A549 (cell line): ENCODE results near the gene SLC37A2. TPM values are rescaled to one million over a fixed set of nuclear protein-coding genes. Genes with fewer than 3 reads are reported as not detected.

Source experiments
- ATAC-seq, 2 experiments: fragments of 200-7000 bp in 1 of 2; fragments of >200 bp in 1 of 2; cut with Nextera tagmentation in 1 of 2; cut with Tn5 transposase in 1 of 2; 3 replicates each; pipeline versions ENCODE4 v1.8.0 to v1.9.1; 2018 to 2020; ENCODE audit warnings: mild to moderate bottlenecking in 1 of 2, moderate library complexity in 1 of 2
- CTCF ChIA-PET: fragments of 300-600 bp; sonication (Branson Sonifier 250); formaldehyde crosslinking; extraction: SDS; loops from one replicate; lab custom pipeline; 2021; ENCODE audit warnings: antibody characterized with exemption, inconsistent platforms; lab: Yijun Ruan, JAX
- POLR2A ChIA-PET: fragments of 350-600 bp; formaldehyde crosslinking; extraction: SDS; loops from one replicate; lab custom pipeline; 2021; ENCODE audit warnings: antibody characterized with exemption, inconsistent platforms; lab: Yijun Ruan, JAX
- DNase-seq, 2 experiments: peaks; one replicate each; pipeline versions ENCODE4 v3.0.0 to v3.0.0-alpha.2; 2011 to 2016; ENCODE audit warnings: low read depth in 1 of 2, low spot score in 1 of 2
- FAIRE-seq: peaks from 2 replicates; lab custom pipeline; 2011; peaks lifted over from hg19 to GRCh38; lab: Jason Lieb, UNC
- H3K27ac ChIP-seq, 2 experiments: fragments of >200 bp; sonication (Bioruptor Twin); formaldehyde crosslinking; 3 replicates each; pipeline ENCODE4 v1.5.1; 2016 to 2017
- H3K4me1 ChIP-seq: fragments of >200 bp; sonication (Bioruptor Twin); formaldehyde crosslinking; 3 replicates; pipeline ENCODE4 v1.6.1; 2016
- H3K4me2 ChIP-seq: fragments of >200 bp; sonication (Bioruptor Twin); formaldehyde crosslinking; 3 replicates; pipeline ENCODE4 v1.6.1; 2016
- H3K4me3 ChIP-seq: fragments of >200 bp; sonication (Bioruptor Twin); formaldehyde crosslinking; 3 replicates; pipeline ENCODE4 v1.5.1; 2016
- H3K9me3 ChIP-seq: fragments of >200 bp; sonication (Bioruptor Twin); formaldehyde crosslinking; 3 replicates; pipeline ENCODE4 v1.6.1; 2016
- BHLHE40 ChIP-seq: IDR thresholded peaks from 2 replicates; pipeline ENCODE4 v1.6.1; 2012; ENCODE audit warnings: low read depth, low read length, inconsistent platforms
- CBX8 ChIP-seq: fragments of 200-600 bp; sonication (generic); IDR thresholded peaks from 2 replicates; pipeline ENCODE4 v1.6.1; 2016
- CHD2 ChIP-seq: fragments of 150-350 bp; IDR thresholded peaks from 2 replicates; pipeline ENCODE4 v1.6.1; 2014; ENCODE audit warnings: low read length; ENCODE audit not compliant: partially characterized antibody
- CHD4 ChIP-seq: fragments of 200-600 bp; sonication (generic); IDR thresholded peaks from 2 replicates; pipeline ENCODE4 v1.6.1; 2016; ENCODE audit warnings: antibody characterized with exemption, mild to moderate bottlenecking, borderline replicate concordance
- E2F6 ChIP-seq: IDR thresholded peaks from 2 replicates; pipeline ENCODE4 v1.6.1; 2012; ENCODE audit warnings: low read depth, borderline replicate concordance
- EHF ChIP-seq: fragments of 250-450 bp; sonication (Bioruptor Pico); IDR thresholded peaks from 2 replicates; pipeline ENCODE4 v1.5.0; 2020; ENCODE audit warnings: mild to moderate bottlenecking
- EP300 ChIP-seq, 2 experiments: fragments of >200 bp; sonication (Bioruptor Twin); formaldehyde crosslinking; IDR thresholded peaks; 2 replicates in 1 of 2; 3 replicates in 1 of 2; pipeline ENCODE4 v1.6.1; 2016 to 2017
- ESRRA ChIP-seq: fragments of 150-350 bp; IDR thresholded peaks from 2 replicates; pipeline ENCODE4 v1.6.1; 2014; ENCODE audit warnings: mild to moderate bottlenecking, low read length, borderline replicate concordance
- FOXS1 ChIP-seq: fragments of 250-450 bp; sonication (Bioruptor Pico); IDR thresholded peaks from 2 replicates; pipeline ENCODE4 v1.5.0; 2020; ENCODE audit warnings: mild to moderate bottlenecking, moderate library complexity
- GATA3 ChIP-seq: IDR thresholded peaks from 2 replicates; pipeline ENCODE4 v1.6.1; 2012; ENCODE audit warnings: borderline replicate concordance
- HDAC2 ChIP-seq: fragments of 200-600 bp; sonication (generic); IDR thresholded peaks from 2 replicates; pipeline ENCODE4 v1.6.1; 2016
- HMGXB4 ChIP-seq: fragments of 250-450 bp; sonication (Bioruptor Pico); IDR thresholded peaks from 2 replicates; pipeline ENCODE4 v1.5.0; 2021; ENCODE audit warnings: mild to moderate bottlenecking, moderate library complexity, borderline replicate concordance
- HOXA7 ChIP-seq: fragments of 250-450 bp; sonication (Bioruptor Pico); IDR thresholded peaks from 2 replicates; pipeline ENCODE4 v1.5.0; 2020; ENCODE audit warnings: mild to moderate bottlenecking, moderate library complexity
- HOXB5 ChIP-seq: fragments of 250-450 bp; sonication (Bioruptor Pico); IDR thresholded peaks from 2 replicates; pipeline ENCODE4 v1.5.0; 2020; ENCODE audit warnings: mild to moderate bottlenecking, moderate library complexity
- JUNB ChIP-seq: fragments of >200 bp; sonication (Bioruptor Twin); formaldehyde crosslinking; IDR thresholded peaks from 2 replicates; pipeline ENCODE4 v1.6.1; 2016
- KDM1A ChIP-seq: fragments of 200-600 bp; sonication (generic); IDR thresholded peaks from 2 replicates; pipeline ENCODE4 v1.6.1; 2016; ENCODE audit warnings: low read depth, mild to moderate bottlenecking
- MAX ChIP-seq: IDR thresholded peaks from 2 replicates; pipeline ENCODE4 v1.6.1; 2012
- MAZ ChIP-seq: fragments of 150-350 bp; IDR thresholded peaks from 2 replicates; pipeline ENCODE4 v1.6.1; 2014; ENCODE audit warnings: antibody characterized with exemption, low read depth, low read length, borderline replicate concordance
- NFE2L2 ChIP-seq: fragments of 150-350 bp; conservative IDR thresholded peaks from 2 replicates; pipeline ENCODE4 v1.6.1; 2014; ENCODE audit warnings: low read length
- NPAS2 ChIP-seq: fragments of 250-450 bp; sonication (Bioruptor Pico); IDR thresholded peaks from 2 replicates; pipeline ENCODE4 v1.8.0; 2022; ENCODE audit warnings: mild to moderate bottlenecking, moderate library complexity, borderline replicate concordance
- NR3C1 ChIP-seq: fragments of >200 bp; sonication (Bioruptor Twin); formaldehyde crosslinking; IDR thresholded peaks from 3 replicates; pipeline ENCODE4 v1.6.1; 2017
- PHF8 ChIP-seq: fragments of 200-600 bp; sonication (generic); IDR thresholded peaks from 2 replicates; pipeline ENCODE4 v1.6.1; 2016; ENCODE audit warnings: low read depth, mild to moderate bottlenecking, antibody characterized with exemption, moderate library complexity, borderline replicate concordance
- POLR2AphosphoS2 ChIP-seq: conservative IDR thresholded peaks from 2 replicates; pipeline ENCODE4 v1.6.1; 2012; ENCODE audit warnings: low read length, improper control_type of control experiment, inconsistent platforms
- RARB ChIP-seq: fragments of 250-450 bp; sonication (Bioruptor Pico); IDR thresholded peaks from 2 replicates; pipeline ENCODE4 v1.8.0; 2021; ENCODE audit warnings: mild to moderate bottlenecking, moderate library complexity
- REST ChIP-seq: fragments of 200-600 bp; sonication (generic); IDR thresholded peaks from 2 replicates; pipeline ENCODE4 v1.6.1; 2016; ENCODE audit warnings: antibody characterized with exemption, mild to moderate bottlenecking, moderate library complexity
- RFX5 ChIP-seq: fragments of 450-650 bp; IDR thresholded peaks from 2 replicates; pipeline ENCODE4 v1.7.1; 2014; ENCODE audit warnings: antibody characterized with exemption, mild to moderate bottlenecking, moderate library complexity
- TP53 ChIP-seq: fragments of 250-450 bp; sonication (Bioruptor Pico); IDR thresholded peaks from 2 replicates; pipeline ENCODE4 v1.5.0; 2021; ENCODE audit warnings: mild to moderate bottlenecking, moderate library complexity
- WGBS: methylation state at CpG from one replicate; pipeline ENCODE4 v1.1.6; 2017; ENCODE audit errors: missing lambda C conversion rate; 5-methylcytosine and 5-hydroxymethylcytosine counted together
- polyA plus RNA-seq, 4 experiments: library from polyadenylated mRNA; depleted of rRNA in 3 of 4; stranded (reverse); fragments of >200 nt; fragmentation: RNase III in 1 of 4; extraction: RNeasy Plus Mini Kit Qiagen cat#74134 plus additional on column Dnase treatment in 1 of 4; gene quantifications; 2 replicates in 3 of 4; 3 replicates in 1 of 4; pipeline ENCODE4 v1.2.3, GENCODE V29; 2011 to 2017
- TF ChIP-seq, protein P1 (sequence below): IDR thresholded peaks from 2 replicates; pipeline ENCODE4 v1.6.1; 2012
- TF ChIP-seq, protein P2 (sequence below): fragments of 250-450 bp; sonication (Bioruptor Pico); IDR thresholded peaks from 2 replicates; pipeline ENCODE4 v1.5.0; 2020; ENCODE audit warnings: low read depth, mild to moderate bottlenecking, moderate library complexity

Gene SLC37A2
- polyA plus RNA-seq, 2 of the 4 experiments (the other 2 are of a cell fraction): 0.13 to 0.14 TPM

- TF ChIP-seq NR3C1 (no peak), GATA3 (no peak), FOXS1 (CRISPR knock-in tag) (no peak), RFX5 (no peak), CHD4 (no peak), E2F6 (no peak), ESRRA (no peak), PHF8 (no peak), REST (no peak), HOXA7 (no peak), BHLHE40 (no peak), HMGXB4 (no peak), HOXB5 (CRISPR knock-in tag) (no peak), NFE2L2 (no peak), CHD2 (no peak), CBX8 (no peak)
Measured at GRCh38 chr11:125084761-125085231, 21.7 kb downstream of the SLC37A2 start.

DNA sequence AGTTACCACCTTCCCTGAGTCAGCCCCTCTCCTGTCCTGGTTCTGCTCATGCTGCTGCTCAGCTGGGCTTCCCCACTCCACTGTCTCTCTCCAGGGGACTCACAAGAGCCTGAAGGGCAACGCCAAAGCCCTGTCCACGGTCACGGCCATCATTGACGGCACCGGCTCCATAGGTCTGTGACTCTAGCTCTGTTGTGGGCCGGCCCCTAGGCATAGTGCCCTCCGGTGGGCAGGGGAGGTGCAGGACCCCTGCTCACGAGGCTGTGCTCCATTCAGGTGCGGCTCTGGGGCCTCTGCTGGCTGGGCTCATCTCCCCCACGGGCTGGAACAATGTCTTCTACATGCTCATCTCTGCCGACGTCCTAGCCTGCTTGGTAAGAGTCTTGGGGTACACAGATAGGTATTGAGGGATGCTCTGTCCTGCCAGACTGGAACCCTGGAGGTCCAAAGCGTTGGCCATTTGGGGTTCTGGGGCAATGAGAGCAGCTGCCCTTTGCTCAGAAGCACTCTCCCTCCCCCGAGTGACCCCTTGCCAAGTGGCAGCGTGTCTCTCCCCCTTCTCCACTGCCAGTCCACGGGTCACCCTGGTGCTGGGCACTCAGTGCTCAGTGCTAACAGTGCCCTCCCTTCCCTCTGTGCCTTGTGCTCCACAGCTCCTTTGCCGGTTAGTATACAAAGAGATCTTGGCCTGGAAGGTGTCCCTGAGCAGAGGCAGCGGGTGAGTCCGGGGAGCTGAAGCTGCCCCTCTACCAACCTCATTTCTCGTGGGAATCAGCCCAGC is 22.4 kb downstream of the SLC37A2 start:
- CTCF ChIA-PET: no interaction called here
- ATAC-seq: no peak
- WGBS: 52% methylated on average over 10 of the region's 20 CpGs
- Histone ChIP-seq H3K4me3 (no peak overlapping the region), H3K27ac (no peak overlapping the region), H3K4me1 (no peaks in the 10 kb centered on the region), H3K9me3 (no peaks in the 10 kb centered on the region), H3K4me2 (no peak overlapping the region)
- no peak for FAIRE-seq
- POLR2A ChIA-PET: no interaction called here
- DNase-seq: no peak
- TF ChIP-seq PHF8: no peak
- TF ChIP-seq GATA3: no peak
- no peak for TF ChIP-seq HDAC2
- TF ChIP-seq RARB (CRISPR knock-in tag): no peak
- no peak for TF ChIP-seq KDM1A
- TF ChIP-seq, protein P1, sequence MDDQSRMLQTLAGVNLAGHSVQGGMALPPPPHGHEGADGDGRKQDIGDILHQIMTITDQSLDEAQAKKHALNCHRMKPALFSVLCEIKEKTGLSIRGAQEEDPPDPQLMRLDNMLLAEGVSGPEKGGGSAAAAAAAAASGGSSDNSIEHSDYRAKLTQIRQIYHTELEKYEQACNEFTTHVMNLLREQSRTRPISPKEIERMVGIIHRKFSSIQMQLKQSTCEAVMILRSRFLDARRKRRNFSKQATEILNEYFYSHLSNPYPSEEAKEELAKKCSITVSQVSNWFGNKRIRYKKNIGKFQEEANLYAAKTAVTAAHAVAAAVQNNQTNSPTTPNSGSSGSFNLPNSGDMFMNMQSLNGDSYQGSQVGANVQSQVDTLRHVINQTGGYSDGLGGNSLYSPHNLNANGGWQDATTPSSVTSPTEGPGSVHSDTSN: no peak
- no peak for TF ChIP-seq TP53 (CRISPR knock-in tag)
- TF ChIP-seq POLR2AphosphoS2: no peak
- no peak for TF ChIP-seq HOXA7
- no peak for TF ChIP-seq JUNB
- no peak for TF ChIP-seq MAX
- no peak for TF ChIP-seq MAZ
- TF ChIP-seq NPAS2 (CRISPR knock-in tag): no peak
- no peak for TF ChIP-seq EHF (CRISPR knock-in tag)
- TF ChIP-seq CHD2: no peak
- TF ChIP-seq, protein P2, sequence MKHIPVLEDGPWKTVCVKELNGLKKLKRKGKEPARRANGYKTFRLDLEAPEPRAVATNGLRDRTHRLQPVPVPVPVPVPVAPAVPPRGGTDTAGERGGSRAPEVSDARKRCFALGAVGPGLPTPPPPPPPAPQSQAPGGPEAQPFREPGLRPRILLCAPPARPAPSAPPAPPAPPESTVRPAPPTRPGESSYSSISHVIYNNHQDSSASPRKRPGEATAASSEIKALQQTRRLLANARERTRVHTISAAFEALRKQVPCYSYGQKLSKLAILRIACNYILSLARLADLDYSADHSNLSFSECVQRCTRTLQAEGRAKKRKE: no peak
- TF ChIP-seq EP300 (IDR thresholded peaks at IDR 0.05): no peak

More at GRCh38 chr11:125084761-125085231, 21.7 kb downstream of the SLC37A2 start:
- DNase-seq (no peak), ATAC-seq (no peak; a peak in 1 of 6 replicates), FAIRE-seq (no peak)
- no peaks in the 10 kb centered on the region for H3K9me3 ChIP-seq
- H3K4me1 ChIP-seq: no peaks in the 10 kb centered on the region
- H3K4me3 ChIP-seq: no peak overlapping the region
- H3K27ac ChIP-seq: no peak overlapping the region
- CTCF ChIA-PET: no interaction called here
- WGBS: 39% methylated on average over 7 of the region's 8 CpGs
- no peak overlapping the region for H3K4me2 ChIP-seq
- POLR2A ChIA-PET: no interaction called here
